ENCODE data around the gene TRIM2. TPM values are rescaled to one million over a fixed set of nuclear protein-coding genes. Genes with fewer than 3 reads are reported as not detected.

TRIM2 gene
- polyA plus RNA-seq, 3 donors: 0.50 to 0.96 (median 0.76) TPM

DNA sequence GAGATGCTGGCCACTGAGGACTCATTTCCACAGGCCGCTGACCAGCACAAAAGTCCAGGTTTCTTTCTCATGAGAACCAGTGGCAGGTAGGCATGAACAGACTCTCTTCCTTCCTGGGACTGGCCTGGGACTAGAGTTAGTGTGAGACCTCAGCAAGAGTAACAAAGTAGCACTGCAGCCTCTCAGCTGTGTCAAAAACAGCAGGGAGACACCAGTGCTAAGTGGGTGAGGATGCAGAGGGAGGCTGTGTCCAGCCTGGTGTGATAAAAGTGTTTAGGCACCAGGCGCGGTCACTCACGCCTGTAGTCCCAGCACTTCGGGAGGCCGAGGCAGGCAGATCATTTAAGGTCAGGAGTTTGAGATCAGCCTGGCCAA is 42.9 kb downstream of the TRIM2 start:
- no peak overlapping the region for H2AFZ ChIP-seq (ENCODE audit: insufficient read depth, low read depth, low read length, poor library complexity, severe bottlenecking)
- no peaks in the 10 kb centered on the region for H3K9me3 ChIP-seq (replicated peaks in 1 of 2; ENCODE audit: control insufficient read depth in 1 of 2, insufficient read depth in 1 of 2, low read length in 2 of 2)
- Mint-ChIP-seq H3K9me3 (peaks cover 0 to 4% (median 2%) of the 10 kb centered on the region in 7 donors), H3K36me3 (no peaks in the 10 kb centered on the region), H3K4me3 (no peak overlapping the region), H3K27me3 (ENCODE audit: low read depth in 3 of 3) (peaks cover 18 to 30% (median 27%) of the 10 kb centered on the region in 3 donors), H3K27ac (no peak overlapping the region), H3K4me1 (peaks cover 17% of the 10 kb centered on the region)
- no peak for DNase-seq
- H3K79me2 ChIP-seq (ENCODE audit: insufficient read depth, low read length): no peaks in the 10 kb centered on the region
- H3K4me1 ChIP-seq (ENCODE audit: control insufficient read depth in 1 of 2, insufficient read depth in 2 of 2, low read length in 2 of 2): peaks cover 10 to 14% of the 10 kb centered on the region in 2 donors
- H4K20me1 ChIP-seq (ENCODE audit: insufficient read depth, low read length): no peaks in the 10 kb centered on the region
- 100% methylated on average over 5 of the region's 6 CpGs for WGBS (ENCODE audit: insufficient coverage)
- peaks cover 0 to 12% of the 10 kb centered on the region in 2 donors for H3K27me3 ChIP-seq (ENCODE audit: control insufficient read depth in 2 of 2, insufficient read depth in 2 of 2, low read length in 2 of 2)
- TF ChIP-seq CTCF (IDR thresholded peaks at IDR 0.05): no peak
- H3K4me2 ChIP-seq (replicated peaks; ENCODE audit: extremely low read depth, low read length, poor library complexity, severe bottlenecking): no peak overlapping the region
- H3K36me3 ChIP-seq (replicated peaks in 1 of 2; ENCODE audit: control insufficient read depth in 1 of 2, insufficient read depth in 2 of 2, low read length in 2 of 2): no peaks in the 10 kb centered on the region
- intact Hi-C loops (cut with micrococcal nuclease): no loop called here
- no peak overlapping the region for H3K9ac ChIP-seq (ENCODE audit: insufficient read depth, low read length, poor library complexity, severe bottlenecking)
- H3K4me3 ChIP-seq (replicated peaks in 1 of 3; ENCODE audit: low read depth in 2 of 3, low read length in 3 of 3): no peak overlapping the region
- no peak overlapping the region for H3K27ac ChIP-seq (ENCODE audit: low read depth in 1 of 2, low read length in 2 of 2)

GRCh38 chr4:153248641-153249198 is 44.5 kb downstream of the TRIM2 start:
- WGBS (ENCODE audit: insufficient coverage): 24% methylated on average over 8 of the region's 14 CpGs
- H3K4me1 ChIP-seq (ENCODE audit: control insufficient read depth in 1 of 2, insufficient read depth in 2 of 2, low read length in 2 of 2): peaks cover 10 to 14% of the 10 kb centered on the region in 2 donors
- peak overlapping the region; percentile 44 for H3K9ac ChIP-seq (ENCODE audit: insufficient read depth, low read length, poor library complexity, severe bottlenecking)
- no peaks in the 10 kb centered on the region for H3K36me3 ChIP-seq (replicated peaks in 1 of 2; ENCODE audit: control insufficient read depth in 1 of 2, insufficient read depth in 2 of 2, low read length in 2 of 2)
- H3K79me2 ChIP-seq (ENCODE audit: insufficient read depth, low read length): no peaks in the 10 kb centered on the region
- peaks cover 0 to 3% (median 0%) of the 10 kb centered on the region in 7 donors for H3K9me3 Mint-ChIP-seq
- peak overlapping the region; percentile 85 to 95 for H3K4me3 Mint-ChIP-seq
- peaks cover 18 to 27% (median 27%) of the 10 kb centered on the region in 3 donors for H3K27me3 Mint-ChIP-seq (ENCODE audit: low read depth in 3 of 3)
- peak overlapping the region in 1 of 7 donors; percentile 25 for H3K27ac Mint-ChIP-seq
- peak overlapping the region; percentile 15 to 79 (median 28) for H3K4me3 ChIP-seq (replicated peaks in 1 of 3; ENCODE audit: low read depth in 2 of 3, low read length in 3 of 3)
- TF ChIP-seq CTCF (IDR thresholded peaks at IDR 0.05): no peak
- no peak for DNase-seq
- H3K36me3 Mint-ChIP-seq: no peaks in the 10 kb centered on the region
- peak overlapping the region; percentile 91 for H2AFZ ChIP-seq (ENCODE audit: insufficient read depth, low read depth, low read length, poor library complexity, severe bottlenecking)
- H4K20me1 ChIP-seq (ENCODE audit: insufficient read depth, low read length): no peaks in the 10 kb centered on the region
- peaks cover 17% of the 10 kb centered on the region for H3K4me1 Mint-ChIP-seq
- H3K27ac ChIP-seq (ENCODE audit: low read depth in 1 of 2, low read length in 2 of 2): no peak overlapping the region
- H3K9me3 ChIP-seq (replicated peaks in 1 of 2; ENCODE audit: control insufficient read depth in 1 of 2, insufficient read depth in 1 of 2, low read length in 2 of 2): no peaks in the 10 kb centered on the region
- H3K27me3 ChIP-seq (ENCODE audit: control insufficient read depth in 2 of 2, insufficient read depth in 2 of 2, low read length in 2 of 2): peaks cover 0 to 12% of the 10 kb centered on the region in 2 donors
- H3K4me2 ChIP-seq (replicated peaks; ENCODE audit: extremely low read depth, low read length, poor library complexity, severe bottlenecking): peak overlapping the region; percentile 92
- intact Hi-C loops (cut with micrococcal nuclease): no loop called here

Measured in CD14-positive monocyte (primary cell).